ENCODE measurements around the gene TEX44. TPM values are rescaled to one million over a fixed set of nuclear protein-coding genes. Genes with fewer than 3 reads are reported as not detected.

The TEX44 gene
- total and polyA plus RNA-seq, 9 of the 15 experiments (the other 6 are each of a cell fraction or from before 2014, with no cell fraction given), result not detected

DNA sequence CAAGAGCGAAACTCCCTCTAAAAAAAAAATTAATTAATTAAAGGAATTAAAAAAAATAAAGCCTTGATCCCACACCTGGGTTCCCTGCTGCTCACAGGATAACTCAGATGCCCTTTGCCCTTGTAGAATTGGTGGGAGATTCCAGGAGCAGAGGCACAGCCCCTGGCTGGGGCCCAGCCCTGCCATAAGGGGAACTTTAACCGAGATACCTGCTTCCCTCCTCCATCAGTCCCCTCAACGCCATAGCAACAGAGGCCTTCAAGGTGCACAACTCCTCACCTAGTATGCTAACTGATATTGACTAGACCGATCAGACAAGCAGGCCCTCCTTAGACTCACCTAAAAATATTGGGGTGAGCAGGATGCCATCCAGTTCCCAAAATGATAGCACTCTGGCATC is 23.6 kb downstream of the TEX44 start:
- no peak overlapping the region for H2AFZ ChIP-seq (ENCODE audit: low read depth, low read length)
- intact Hi-C loops (cut with micrococcal nuclease) (no loop called here), in situ Hi-C loops (cut with MboI) (no loop called here)
- no peaks in the 10 kb centered on the region for H4K20me1 ChIP-seq (replicated peaks; ENCODE audit: control insufficient read depth, insufficient read depth, low read length)
- ChIA-PET POLR2A (interaction anchor here (1.7 kb wide), 1 partner anchor 11 kb away, joined by 6 read pairs; no protein-coding TSS in a partner anchor), CTCF (ENCODE audit: low intra/inter-chr PET ratio) (no interaction called here)
- no peak overlapping the region for H3K9ac ChIP-seq (ENCODE audit: insufficient read depth in 1 of 2, low read depth in 2 of 2, low read length in 2 of 2)
- no peaks in the 10 kb centered on the region for H3K9me3 ChIP-seq (replicated peaks; ENCODE audit: control insufficient read depth, insufficient read depth, low read depth, low read length)
- peaks cover 14 to 39% of the 10 kb centered on the region in 2 experiments; a peak in 4 of 5 replicates for H3K4me1 ChIP-seq (replicated peaks in 1 of 2; ENCODE audit: control insufficient read depth in 2 of 2, insufficient read depth in 2 of 2, low read length in 2 of 2)
- no TSS peak for BruUV-seq (replicated peaks)
- no peak for DNase-seq (ENCODE audit: extremely low read depth in 1 of 4, low spot score in 3 of 4)
- 26% methylated on average over 4 of the region's 4 CpGs for WGBS (ENCODE audit: insufficient coverage, low coverage, missing lambda C conversion rate)
- H3K4me2 ChIP-seq (ENCODE audit: insufficient read depth, low read length), result no peak overlapping the region
- peaks cover 0 to 9% of the 10 kb centered on the region in 2 experiments; a peak in 2 of 5 replicates for H3K27me3 ChIP-seq (ENCODE audit: control insufficient read depth in 2 of 2, insufficient read depth in 2 of 2, low read length in 2 of 2)
- H3K79me2 ChIP-seq (ENCODE audit: control insufficient read depth, insufficient read depth, low read length), result no peaks in the 10 kb centered on the region
- TF ChIP-seq ZNF431 (CRISPR knock-in tag; IDR thresholded peaks at IDR 0.05), result no peak
- no peak for TF ChIP-seq ILF3 (IDR thresholded peaks at IDR 0.05; ENCODE audit: borderline replicate concordance)
- no peak for TF ChIP-seq CC2D1A (IDR thresholded peaks at IDR 0.05)
- TF ChIP-seq, protein P1, sequence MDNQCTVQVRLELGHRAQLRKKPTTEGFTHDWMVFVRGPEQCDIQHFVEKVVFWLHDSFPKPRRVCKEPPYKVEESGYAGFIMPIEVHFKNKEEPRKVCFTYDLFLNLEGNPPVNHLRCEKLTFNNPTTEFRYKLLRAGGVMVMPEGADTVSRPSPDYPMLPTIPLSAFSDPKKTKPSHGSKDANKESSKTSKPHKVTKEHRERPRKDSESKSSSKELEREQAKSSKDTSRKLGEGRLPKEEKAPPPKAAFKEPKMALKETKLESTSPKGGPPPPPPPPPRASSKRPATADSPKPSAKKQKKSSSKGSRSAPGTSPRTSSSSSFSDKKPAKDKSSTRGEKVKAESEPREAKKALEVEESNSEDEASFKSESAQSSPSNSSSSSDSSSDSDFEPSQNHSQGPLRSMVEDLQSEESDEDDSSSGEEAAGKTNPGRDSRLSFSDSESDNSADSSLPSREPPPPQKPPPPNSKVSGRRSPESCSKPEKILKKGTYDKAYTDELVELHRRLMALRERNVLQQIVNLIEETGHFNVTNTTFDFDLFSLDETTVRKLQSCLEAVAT (IDR thresholded peaks at IDR 0.05), result no peak
- no peak for TF ChIP-seq ARID2 (IDR thresholded peaks at IDR 0.05)
- no peak for TF ChIP-seq HOXB6 (CRISPR knock-in tag; IDR thresholded peaks at IDR 0.05; ENCODE audit: borderline replicate concordance)
- no peak for TF ChIP-seq ZBTB1 (CRISPR knock-in tag; IDR thresholded peaks at IDR 0.05; ENCODE audit: borderline replicate concordance, low read depth)
- no peak for TF ChIP-seq ZNF589 (CRISPR knock-in tag; IDR thresholded peaks at IDR 0.05; ENCODE audit: low read depth)
- TF ChIP-seq ZKSCAN1 (IDR thresholded peaks at IDR 0.05; ENCODE audit: low read depth, low read length), result no peak
- no peak for TF ChIP-seq HDAC6 (IDR thresholded peaks at IDR 0.05; ENCODE audit: low read depth, low read length)
- no peak for TF ChIP-seq PTTG1 (tag; IDR thresholded peaks at IDR 0.05; ENCODE audit: low read depth)
- TF ChIP-seq FOXM1 (IDR thresholded peaks at IDR 0.05; ENCODE audit: low read depth), result no peak
- TF ChIP-seq FOXM1 (CRISPR knock-in tag; IDR thresholded peaks at IDR 0.05; ENCODE audit: low read depth), result no peak
- no peak for TF ChIP-seq PATZ1 (CRISPR knock-in tag; IDR thresholded peaks at IDR 0.05; ENCODE audit: borderline replicate concordance)
- no peak for TF ChIP-seq STAT5B (CRISPR knock-in tag; IDR thresholded peaks at IDR 0.05)
- TF ChIP-seq ZNF76 (CRISPR knock-in tag; IDR thresholded peaks at IDR 0.05; ENCODE audit: borderline replicate concordance), result no peak
- TF ChIP-seq STAG1 (CRISPR knock-in tag; IDR thresholded peaks at IDR 0.05; ENCODE audit: borderline replicate concordance), result no peak
- no peak for TF ChIP-seq ATF1 (CRISPR knock-in tag; IDR thresholded peaks at IDR 0.05)
- TF ChIP-seq ATF1 (tag; IDR thresholded peaks at IDR 0.05), result no peak
- H3K4me3 ChIP-seq, result no peak overlapping the region
- no peak overlapping the region for H3K27ac ChIP-seq (ENCODE audit: extremely low read depth, low read depth, low read length)
- no peaks in the 10 kb centered on the region for H3K9me1 ChIP-seq (ENCODE audit: control insufficient read depth, insufficient read depth, low read length)
- H3K36me3 ChIP-seq (ENCODE audit: control insufficient read depth, insufficient read depth, low read length), result no peaks in the 10 kb centered on the region
- ATAC-seq, result no peak
- no peak for FAIRE-seq
